ENCODE measurements around the gene TMEM217. TPM values are rescaled to one million over a fixed set of nuclear protein-coding genes. Genes with fewer than 3 reads are reported as not detected.

Gene TMEM217
- total and polyA plus RNA-seq, 2 experiments from 2014 or later, result 1.3 to 4.5 TPM

DNA sequence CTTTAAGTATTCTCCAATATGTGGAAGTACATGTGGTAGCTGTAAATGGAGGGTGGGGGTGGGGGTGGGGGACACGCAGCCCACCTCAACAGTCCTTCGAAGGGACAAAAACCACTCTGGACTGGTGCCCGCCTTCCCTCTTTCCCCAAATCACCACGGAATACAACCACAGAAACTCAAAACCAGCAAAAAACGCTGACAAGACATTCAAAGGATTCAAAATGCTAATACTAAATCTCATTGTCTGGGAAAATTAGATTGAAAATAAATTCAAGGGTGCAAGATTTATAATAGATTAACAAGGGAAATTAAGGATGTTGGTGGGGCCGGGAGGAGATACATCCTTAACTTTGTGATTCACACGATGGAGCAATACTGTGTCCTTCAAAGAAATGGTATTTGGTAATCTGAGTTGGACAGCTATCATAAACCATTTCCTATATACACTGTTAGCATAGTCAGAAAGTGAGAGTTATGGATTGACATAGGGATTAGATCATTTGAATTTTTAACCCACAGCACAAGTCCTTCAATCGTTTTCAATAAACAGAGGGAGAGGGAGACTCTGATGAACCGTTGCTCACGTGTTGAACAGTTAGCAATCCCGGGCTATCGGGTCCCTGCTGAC lies 1.1 kb downstream of the TMEM217 start:
- DNase-seq (ENCODE audit: low read depth in 1 of 2, low spot score in 1 of 2), result peak in 1 of 2 donors; percentile 38
- H3K4me1 ChIP-seq (ENCODE audit: low read depth), result peaks cover 5% of the 10 kb centered on the region
- TF ChIP-seq, protein P1, sequence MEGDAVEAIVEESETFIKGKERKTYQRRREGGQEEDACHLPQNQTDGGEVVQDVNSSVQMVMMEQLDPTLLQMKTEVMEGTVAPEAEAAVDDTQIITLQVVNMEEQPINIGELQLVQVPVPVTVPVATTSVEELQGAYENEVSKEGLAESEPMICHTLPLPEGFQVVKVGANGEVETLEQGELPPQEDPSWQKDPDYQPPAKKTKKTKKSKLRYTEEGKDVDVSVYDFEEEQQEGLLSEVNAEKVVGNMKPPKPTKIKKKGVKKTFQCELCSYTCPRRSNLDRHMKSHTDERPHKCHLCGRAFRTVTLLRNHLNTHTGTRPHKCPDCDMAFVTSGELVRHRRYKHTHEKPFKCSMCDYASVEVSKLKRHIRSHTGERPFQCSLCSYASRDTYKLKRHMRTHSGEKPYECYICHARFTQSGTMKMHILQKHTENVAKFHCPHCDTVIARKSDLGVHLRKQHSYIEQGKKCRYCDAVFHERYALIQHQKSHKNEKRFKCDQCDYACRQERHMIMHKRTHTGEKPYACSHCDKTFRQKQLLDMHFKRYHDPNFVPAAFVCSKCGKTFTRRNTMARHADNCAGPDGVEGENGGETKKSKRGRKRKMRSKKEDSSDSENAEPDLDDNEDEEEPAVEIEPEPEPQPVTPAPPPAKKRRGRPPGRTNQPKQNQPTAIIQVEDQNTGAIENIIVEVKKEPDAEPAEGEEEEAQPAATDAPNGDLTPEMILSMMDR (IDR thresholded peaks at IDR 0.05; ENCODE audit: low read depth, low read length), result no peak
- H3K36me3 ChIP-seq, result no peaks in the 10 kb centered on the region
- H3K9me3 ChIP-seq (ENCODE audit: low read depth), result no peaks in the 10 kb centered on the region
- no peaks in the 10 kb centered on the region for H3K27me3 ChIP-seq
- no peak overlapping the region for H3K27ac ChIP-seq
- no peak overlapping the region for H3K4me3 ChIP-seq

DNA sequence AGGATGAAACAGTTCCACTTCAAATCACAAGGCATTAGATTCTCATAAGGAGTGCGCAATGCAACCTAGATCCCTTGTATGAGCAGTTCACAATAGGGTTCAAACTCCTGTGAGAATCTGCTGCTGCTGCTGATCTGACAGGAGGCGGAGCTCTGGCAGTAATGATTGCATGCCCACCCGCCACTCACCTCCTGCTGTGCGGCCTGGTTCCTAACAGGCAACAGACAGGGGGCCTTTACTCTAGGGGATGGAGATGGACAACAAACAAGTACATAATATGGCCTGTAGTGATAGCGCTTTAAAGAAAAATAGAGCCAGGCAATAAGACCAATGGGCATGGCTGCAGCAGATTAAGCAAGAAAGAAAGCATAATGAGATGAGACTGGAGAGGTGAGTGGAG lies 3.1 kb downstream of the TMEM217 start:
- TF ChIP-seq, protein P1 (IDR thresholded peaks at IDR 0.05; ENCODE audit: low read depth, low read length), result no peak
- DNase-seq (ENCODE audit: low read depth in 1 of 2, low spot score in 1 of 2), result no peak
- H3K36me3 ChIP-seq, result no peaks in the 10 kb centered on the region
- H3K27ac ChIP-seq, result no peak overlapping the region
- no peaks in the 10 kb centered on the region for H3K27me3 ChIP-seq
- H3K9me3 ChIP-seq (ENCODE audit: low read depth), result no peaks in the 10 kb centered on the region
- peaks cover 5% of the 10 kb centered on the region for H3K4me1 ChIP-seq (ENCODE audit: low read depth)
- no peak overlapping the region for H3K4me3 ChIP-seq

DNA sequence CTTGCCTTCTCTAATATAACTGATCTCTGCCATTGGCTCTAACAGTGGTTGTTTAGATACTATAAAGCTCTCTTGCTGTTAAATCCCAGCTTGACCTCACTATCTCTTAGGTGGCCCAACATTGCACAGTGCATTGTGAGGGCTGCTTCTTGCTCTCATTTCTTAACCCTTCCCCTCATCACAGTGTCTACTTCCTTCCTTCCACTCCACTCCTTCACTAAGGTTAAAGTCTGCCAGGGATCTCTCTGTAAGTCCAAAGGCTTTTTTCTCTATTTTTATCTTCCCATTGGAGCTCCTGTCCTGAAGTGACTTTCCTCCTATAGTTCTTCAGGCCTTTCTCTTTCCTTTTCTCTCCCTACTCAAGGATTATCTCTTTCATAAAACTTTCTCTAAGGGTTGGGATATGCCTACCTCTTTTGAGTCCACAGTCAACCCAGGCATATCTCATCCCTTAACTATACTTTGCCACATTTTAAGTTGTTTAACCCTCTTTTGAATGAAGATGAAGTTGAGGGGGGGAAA lies 4.4 kb downstream of the TMEM217 start:
- Histone ChIP-seq H3K36me3 (no peaks in the 10 kb centered on the region), H3K9me3 (ENCODE audit: low read depth) (no peaks in the 10 kb centered on the region), H3K27me3 (no peaks in the 10 kb centered on the region), H3K4me3 (no peak overlapping the region), H3K27ac (no peak overlapping the region), H3K4me1 (ENCODE audit: low read depth) (peaks cover 1% of the 10 kb centered on the region)
- no peak for DNase-seq (ENCODE audit: low read depth in 1 of 2, low spot score in 1 of 2)
- TF ChIP-seq, protein P1 (IDR thresholded peaks at IDR 0.05; ENCODE audit: low read depth, low read length), result no peak

DNA sequence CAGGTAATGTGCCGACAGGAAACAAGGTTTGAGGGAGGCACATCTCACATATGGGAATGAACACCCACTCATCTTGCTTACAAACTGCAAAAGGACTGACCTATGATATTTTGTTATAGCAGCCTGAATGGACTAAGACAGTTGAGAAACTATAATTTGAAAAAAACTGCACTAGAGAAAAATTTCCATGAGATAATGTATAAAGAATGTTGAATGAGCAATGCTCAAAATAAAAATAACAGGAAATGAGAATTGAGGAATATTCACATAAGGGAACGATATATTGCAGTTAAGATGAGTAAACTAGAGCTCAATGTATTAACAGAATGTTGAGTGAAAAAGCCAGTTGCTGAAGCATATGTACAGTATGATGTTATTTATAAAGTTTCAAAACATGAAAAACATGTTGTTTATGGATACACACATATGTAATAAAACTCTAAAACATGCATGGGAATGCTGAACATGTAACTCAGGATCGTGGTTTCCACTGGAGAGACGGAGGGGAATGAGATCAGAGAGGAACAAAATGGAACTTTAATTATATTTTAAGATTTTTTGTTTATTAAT lies 6.6 kb downstream of the TMEM217 start:
- no peaks in the 10 kb centered on the region for H3K9me3 ChIP-seq (ENCODE audit: low read depth)
- DNase-seq (ENCODE audit: low read depth in 1 of 2, low spot score in 1 of 2), result peak in 1 of 2 donors; percentile 27
- no peaks in the 10 kb centered on the region for H3K27me3 ChIP-seq
- H3K4me1 ChIP-seq (ENCODE audit: low read depth), result no peaks in the 10 kb centered on the region
- no peak overlapping the region for H3K4me3 ChIP-seq
- no peaks in the 10 kb centered on the region for H3K36me3 ChIP-seq
- TF ChIP-seq, protein P1 (IDR thresholded peaks at IDR 0.05; ENCODE audit: low read depth, low read length), result no peak
- H3K27ac ChIP-seq, result no peak overlapping the region

DNA sequence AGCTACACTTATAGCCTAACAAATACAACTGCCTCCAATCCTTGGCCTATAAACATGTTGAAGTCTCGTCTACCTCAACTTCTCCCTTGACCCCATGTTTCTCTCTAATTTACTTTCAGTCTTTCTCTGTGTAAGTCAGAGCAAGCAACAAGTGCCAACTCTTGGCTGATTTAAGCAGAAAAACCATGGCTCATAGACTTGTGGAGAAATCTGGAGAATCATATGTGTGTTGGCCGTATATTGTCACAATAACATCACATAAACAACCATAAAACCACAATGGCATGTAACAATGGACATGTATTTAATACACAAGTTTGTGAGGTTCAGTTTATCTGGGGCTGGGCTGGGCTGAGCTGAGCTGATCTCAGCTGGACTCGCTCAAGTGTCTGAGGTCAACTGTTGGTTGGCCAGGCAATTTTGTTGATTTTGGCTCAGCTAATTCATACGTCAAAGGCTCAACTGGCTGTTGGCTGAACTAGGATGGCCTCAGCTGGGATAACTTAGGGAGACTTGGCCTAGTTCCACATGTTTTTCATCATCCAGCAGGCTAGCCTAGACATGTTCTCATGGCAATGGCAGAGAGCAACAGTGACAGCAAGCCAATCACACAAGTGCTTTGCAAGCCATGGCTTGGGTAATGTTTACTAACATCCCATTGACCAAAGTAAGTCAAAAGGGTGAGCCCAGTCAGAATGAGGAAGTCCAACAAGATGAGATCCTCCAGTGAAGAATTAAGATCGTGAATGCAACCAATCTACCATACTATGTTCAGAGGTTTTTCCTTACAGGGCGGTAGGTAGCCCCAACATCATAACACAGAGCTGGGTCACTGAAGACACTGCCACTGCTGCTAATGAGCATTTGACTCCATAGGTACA lies 13.3 kb downstream of the TMEM217 start:
- Histone ChIP-seq H3K4me1 (ENCODE audit: low read depth) (peaks cover 5% of the 10 kb centered on the region), H3K36me3 (no peaks in the 10 kb centered on the region), H3K27me3 (no peaks in the 10 kb centered on the region), H3K9me3 (ENCODE audit: low read depth) (no peaks in the 10 kb centered on the region), H3K27ac (no peak overlapping the region), H3K4me3 (no peak overlapping the region)
- TF ChIP-seq, protein P1 (IDR thresholded peaks at IDR 0.05; ENCODE audit: low read depth, low read length), result no peak
- peak in 1 of 2 donors; percentile 100 for DNase-seq (ENCODE audit: low read depth in 1 of 2, low spot score in 1 of 2)
